Hepatocyte (in vitro differentiated cells): ENCODE data around the gene BCL11A.

ENCODE experiments used
- CTCF ChIP-seq: fragments of 200-600 bp; sonication (generic); IDR thresholded peaks from 2 replicates; pipeline ENCODE4 v1.5.1; 2016; ENCODE audit warnings: antibody characterized with exemption, mild to moderate bottlenecking; ENCODE audit not compliant: poor library complexity
- EZH2 ChIP-seq: fragments of 200-600 bp; sonication (generic); IDR thresholded peaks from 2 replicates; pipeline ENCODE4 v1.6.1; 2016; ENCODE audit warnings: antibody characterized with exemption, mild to moderate bottlenecking, borderline replicate concordance

- no peak for TF ChIP-seq CTCF
- TF ChIP-seq EZH2 = no peak
Observed at GRCh38 chr2:60595953-60596352, 42.5 kb upstream of the BCL11A start.
